DND-41 (cell line): ENCODE results near the gene PSD4.

Source experiments
- CTCF ChIP-seq: IDR thresholded peaks from 2 replicates; pipeline ENCODE4 v1.5.1; 2012; ENCODE audit warnings: borderline replicate concordance, low read length, moderate library complexity, mild to moderate bottlenecking; ENCODE audit not compliant: poor library complexity, severe bottlenecking; ENCODE audit errors: extremely low read depth
- EZH2 ChIP-seq: IDR thresholded peaks from 3 replicates; pipeline ENCODE4 v1.6.1; 2012; ENCODE audit warnings: borderline replicate concordance, low read depth, mild to moderate bottlenecking, moderate library complexity, low read length, inconsistent platforms; ENCODE audit not compliant: severe bottlenecking

GRCh38 chr2:113198790-113199612, 25.2 kb downstream of the PSD4 start:
- TF ChIP-seq CTCF (peak; percentile 10), EZH2 (no peak)
